HPDE6-E6E7 (cell line): ENCODE data around the gene ULK4.
"Not testable (repeated sequence)": the region's sequence is repeated elsewhere in the genome, so short reads cannot be mapped to it uniquely, and the experiment has no call there.

Experiments used
- DNase-seq: peaks from one replicate; pipeline ENCODE4 v3.0.0; 2011; ENCODE audit warnings: missing footprints; ENCODE audit errors: extremely low spot score

The ULK4 gene

DNA sequence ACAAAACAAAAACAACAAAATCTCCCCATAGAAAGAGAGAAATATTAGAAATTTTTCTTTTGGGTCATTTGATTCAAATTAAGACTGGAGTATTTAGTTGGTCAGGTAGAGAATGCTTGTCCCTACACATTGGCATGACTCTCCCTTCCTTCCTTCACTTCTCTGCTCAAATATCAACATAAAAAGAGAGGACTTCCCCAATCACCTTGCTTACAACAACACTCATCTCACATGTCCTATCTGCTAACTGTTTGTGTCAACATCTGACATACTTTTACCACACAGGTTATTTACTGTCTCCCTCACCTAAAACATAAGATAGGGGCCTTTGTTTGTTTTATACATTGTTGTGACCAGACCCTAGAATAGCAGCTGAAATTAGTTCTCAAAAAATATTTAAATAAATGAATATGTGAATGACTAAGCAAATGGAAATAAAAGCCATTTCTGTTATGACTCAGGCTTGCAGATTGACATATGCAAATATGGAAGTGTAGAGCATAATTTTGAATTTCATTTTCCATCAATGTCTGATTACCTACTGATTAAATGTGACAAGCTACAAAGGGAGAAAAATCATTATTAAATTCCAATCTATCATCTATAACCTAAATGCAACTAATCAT is 457.8 kb downstream of the ULK4 start:
- DNase-seq = no peak

DNA sequence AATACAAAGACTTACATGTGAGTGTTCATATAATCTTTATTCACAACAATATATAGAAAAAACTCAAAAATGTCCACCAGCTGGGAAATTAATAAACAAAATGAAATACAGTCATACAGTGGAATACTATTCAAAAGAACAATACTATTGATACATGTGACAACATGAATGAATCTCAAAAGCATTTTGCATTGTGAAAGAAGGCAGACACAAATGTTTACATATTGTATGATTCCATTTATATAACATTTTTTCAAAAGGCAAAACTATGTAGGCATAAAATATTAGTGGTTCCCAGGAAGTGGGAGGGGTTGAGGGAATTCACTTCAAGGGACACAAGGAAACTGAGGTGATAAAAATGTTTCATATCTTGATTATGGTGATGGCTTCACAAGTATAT is 459.4 kb downstream of the ULK4 start:
- DNase-seq = no peak

DNA sequence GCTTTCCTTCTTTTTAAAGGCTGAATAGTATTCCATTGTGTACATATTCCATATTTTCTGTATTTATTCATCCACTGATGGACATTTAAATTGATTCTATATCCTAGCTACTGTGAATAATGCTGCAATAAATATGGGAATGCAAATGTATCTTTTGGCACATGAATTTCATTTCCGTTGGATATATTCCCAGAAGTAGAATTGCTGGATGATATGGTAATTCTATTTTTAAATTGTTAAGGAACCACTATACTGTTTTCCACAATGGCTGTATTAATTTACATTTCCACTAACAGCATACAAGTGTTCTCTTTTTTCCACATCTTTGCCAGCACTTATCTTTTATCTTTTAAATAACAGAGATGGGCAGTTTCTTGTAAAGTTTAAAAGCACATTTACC is 459.9 kb downstream of the ULK4 start:
- no peak for DNase-seq

DNA sequence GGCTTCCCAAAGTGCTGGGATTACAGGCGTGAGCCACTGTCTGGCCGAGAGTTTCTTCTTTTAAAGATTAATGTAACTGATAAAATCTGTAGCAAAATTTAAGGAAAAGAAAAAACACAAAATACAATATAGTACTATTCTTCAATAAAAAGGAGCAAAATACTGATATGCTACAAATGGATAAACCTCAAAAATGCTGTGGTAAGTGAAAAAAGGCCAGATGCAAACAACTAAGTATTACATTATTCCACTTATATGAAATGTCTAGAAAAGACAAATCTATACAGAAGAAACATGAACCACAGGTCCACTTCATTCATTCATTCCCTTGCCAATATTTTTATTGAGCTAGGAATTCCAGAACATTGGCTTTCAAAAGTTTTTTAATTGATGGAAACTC is 463.1 kb downstream of the ULK4 start:
- no peak for DNase-seq

DNA sequence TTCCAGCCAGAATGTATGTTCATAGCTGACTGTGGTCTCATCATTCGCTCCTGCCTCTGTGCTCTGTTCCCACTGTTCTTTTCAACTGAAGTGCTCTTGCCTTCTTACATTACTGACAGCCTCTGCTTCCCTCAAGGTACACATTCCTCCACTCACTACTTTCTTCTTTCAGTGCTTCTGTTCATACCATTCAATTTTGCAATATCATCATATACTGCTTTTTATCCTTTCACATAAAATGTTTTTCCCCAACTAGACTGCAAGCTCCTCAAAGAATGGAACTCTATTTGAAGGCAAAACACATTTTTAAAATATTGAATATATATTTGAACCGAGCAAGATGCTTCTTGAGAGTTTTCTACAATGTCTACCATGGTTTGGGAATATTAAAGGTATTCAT is 471.5 kb downstream of the ULK4 start:
- no peak for DNase-seq

DNA sequence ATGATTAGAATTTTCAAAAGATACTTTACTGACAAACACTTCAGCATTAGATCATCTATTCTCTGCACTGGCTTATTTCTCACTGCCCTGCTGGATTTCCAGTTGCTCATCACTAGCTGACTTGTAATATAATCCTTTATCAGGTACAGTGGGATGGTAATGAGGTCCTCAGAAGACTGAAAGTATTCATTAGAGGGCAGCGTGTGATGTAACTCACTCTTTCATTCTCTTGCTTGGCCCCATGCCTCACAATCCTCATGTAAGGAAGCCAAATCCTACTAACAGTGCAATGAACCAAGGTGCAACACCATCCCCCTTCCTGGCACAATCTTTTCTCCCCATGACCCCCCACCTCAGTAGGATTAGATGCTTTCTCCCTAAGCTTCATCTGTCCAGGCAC is 472.7 kb downstream of the ULK4 start:
- DNase-seq = no peak

DNA sequence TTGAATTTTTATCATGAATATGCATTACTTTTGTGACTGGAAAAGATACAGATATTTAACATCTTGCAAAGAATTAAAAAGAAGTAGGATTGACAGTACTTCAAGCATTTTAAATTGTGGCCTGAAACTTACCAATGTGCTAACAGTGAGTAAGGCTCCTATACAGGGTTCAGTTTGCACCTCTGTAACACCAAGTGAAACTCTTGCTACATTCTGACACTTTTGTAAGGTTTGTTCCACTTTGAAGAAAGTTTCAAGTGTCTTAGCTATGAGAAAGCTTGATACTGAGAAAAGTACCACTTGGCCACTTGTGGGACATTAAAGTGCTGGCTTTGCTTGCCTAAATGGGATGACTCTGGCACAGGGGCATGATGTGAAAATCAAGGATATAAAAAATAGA is 473.4 kb downstream of the ULK4 start:
- no peak for DNase-seq

DNA sequence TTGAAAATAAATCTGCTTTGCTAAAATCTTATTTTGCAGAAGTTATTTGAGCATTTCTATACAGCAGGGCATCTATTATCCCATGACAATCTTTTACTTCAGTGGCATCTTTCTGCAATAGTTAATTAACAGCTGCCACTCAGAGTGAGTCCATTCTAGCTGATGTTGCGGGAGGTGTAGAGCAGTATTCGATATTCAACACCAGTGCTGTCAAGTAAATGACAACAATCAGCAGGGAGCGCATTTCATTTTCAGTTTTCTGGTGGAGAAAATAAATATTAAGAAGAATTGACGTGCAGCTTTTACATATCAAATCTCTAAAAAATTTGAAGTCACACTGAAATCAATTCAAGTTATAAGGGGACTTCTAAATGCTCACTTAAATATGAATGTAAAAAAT is 476.4 kb downstream of the ULK4 start:
- DNase-seq = no peak

DNA sequence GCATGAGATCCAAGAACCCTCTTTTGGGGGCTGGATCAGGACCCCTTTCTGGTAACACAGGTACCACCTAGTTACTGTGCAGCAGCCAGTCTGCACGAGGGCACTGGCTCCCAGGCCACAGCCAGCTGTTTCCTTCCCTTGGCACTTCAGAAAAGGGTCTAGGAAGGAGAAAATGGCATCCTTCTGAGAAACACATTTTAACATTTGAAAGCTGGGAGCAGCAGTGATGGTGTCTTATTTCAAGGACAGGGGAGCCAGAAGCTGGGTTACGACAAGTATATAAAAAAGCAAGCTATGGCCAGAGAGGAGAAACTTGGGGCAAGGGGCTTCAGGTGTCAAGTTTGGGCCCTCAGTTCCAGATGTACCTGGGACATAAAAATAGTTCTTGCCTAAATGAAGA is 479.8 kb downstream of the ULK4 start:
- DNase-seq = no peak

DNA sequence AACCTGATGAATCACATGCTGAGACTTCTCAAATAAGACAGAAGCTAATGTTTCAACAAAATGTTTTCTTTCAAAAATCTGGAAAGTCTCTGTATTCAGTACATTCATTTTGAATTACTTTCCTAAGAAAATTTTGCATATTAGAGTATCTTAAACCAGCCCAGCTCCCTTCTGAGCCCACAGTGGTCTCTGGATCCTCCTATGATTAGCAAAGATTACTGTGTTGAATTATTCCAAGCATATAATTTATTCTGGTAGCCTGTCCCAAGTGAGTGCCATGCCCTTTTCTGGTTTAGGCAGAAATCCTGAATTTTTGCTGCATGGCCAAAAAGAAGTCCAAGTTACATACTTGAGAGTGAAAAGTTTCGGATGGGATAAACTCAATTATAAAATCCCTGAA is 483.6 kb downstream of the ULK4 start:
- DNase-seq = no peak

DNA sequence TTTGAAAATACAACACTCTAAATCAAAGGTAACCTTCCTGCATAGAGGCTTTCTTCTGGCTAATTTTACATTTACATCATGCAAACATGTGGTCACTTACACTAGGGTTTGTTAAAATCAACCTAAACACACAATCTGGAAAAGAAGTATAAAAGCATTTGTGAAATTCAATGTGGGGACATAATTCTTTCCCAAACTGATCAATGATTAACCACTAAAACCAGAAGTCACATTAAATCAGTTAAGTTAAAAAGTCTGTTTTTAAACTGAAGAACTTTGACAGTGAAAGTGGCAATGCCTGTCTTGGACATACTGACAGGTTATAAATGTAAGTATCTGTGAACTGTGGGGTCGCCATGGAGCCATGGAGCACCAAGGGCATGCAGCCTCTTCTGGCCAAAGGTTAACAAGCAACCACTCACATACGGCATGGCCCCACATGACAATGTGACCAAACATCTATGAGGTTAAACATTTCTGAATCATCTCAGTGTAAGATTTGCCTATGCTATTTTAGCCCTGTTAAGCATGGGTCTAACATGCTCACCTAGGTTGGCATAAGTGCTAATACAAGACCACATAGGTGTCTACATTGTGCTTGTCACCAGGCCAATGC is 484.4 kb downstream of the ULK4 start:
- no peak for DNase-seq

DNA sequence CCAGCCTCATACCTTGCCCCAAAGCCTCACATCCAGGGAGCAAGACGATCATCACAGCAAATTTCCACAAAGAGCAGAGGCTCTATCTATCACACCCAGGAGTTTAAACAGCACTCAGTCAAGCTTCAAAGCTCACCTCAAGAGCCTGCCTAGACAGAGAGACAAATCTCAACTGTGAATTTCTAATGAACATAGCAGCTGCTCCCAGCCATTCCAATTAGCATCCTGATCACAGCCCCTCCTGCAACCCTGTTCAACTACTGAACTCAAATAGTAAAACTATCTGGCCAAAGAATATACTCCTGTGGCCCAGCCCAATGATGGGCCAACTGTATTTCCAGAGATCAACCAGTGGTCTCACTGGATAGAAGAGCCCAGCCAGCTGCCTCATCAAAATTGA is 492.8 kb downstream of the ULK4 start:
- DNase-seq = no peak

DNA sequence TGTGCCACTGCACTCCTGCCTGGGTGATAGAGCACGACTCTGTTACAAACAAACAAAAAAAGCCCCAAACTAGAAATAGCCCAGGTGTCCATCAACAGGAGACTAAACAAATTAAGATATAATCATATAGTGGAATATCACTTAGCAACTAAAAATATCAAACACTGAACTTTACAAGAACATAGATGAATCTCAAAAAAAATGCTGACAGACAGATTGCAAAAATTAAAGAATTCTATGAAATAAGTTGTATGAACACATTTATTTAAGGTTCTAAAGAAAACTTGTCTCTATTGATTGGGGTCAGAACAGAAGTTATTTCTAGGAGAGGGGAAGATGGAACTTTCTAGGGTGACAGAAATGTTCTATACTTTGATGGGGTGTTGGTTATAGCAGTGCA is 494.4 kb downstream of the ULK4 start:
- no peak for DNase-seq

DNA sequence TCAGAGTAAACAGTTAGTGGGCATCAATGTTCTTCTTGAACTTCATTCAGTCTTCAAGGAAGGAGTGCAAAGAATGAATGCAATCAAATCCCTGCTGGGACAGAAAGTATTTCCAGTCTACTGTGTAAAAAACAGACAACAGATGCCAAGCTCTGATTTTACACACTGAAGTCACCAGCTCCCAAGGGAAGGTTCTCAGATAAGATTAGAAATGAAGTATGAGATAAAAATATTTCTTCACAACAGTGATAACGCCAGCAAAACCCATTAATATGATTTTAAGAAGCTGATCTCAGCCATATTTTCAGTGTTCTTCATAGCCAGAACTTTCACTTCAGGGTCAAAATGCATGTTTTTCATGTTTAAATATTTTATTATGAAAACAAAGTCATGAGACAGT is 497.0 kb downstream of the ULK4 start:
- no peak for DNase-seq

DNA sequence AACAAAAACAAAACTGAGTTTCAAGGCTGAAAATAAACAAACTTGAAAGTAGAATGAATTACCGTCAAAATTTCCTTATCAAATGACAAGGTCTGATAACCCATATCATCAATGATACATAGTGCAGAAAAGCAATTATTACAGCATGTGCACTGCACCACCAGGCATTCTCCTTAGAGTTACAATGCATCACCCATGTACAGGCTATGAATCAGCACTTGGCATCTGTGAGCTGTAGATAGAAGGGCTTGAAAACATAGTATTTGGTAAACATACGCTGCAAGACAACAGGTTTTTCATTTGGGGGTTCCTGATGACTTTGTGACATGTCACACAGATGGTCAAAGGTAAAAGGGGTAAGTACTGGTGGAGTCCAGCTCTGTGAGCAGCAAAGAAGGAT is 497.5 kb downstream of the ULK4 start:
- DNase-seq = no peak

DNA sequence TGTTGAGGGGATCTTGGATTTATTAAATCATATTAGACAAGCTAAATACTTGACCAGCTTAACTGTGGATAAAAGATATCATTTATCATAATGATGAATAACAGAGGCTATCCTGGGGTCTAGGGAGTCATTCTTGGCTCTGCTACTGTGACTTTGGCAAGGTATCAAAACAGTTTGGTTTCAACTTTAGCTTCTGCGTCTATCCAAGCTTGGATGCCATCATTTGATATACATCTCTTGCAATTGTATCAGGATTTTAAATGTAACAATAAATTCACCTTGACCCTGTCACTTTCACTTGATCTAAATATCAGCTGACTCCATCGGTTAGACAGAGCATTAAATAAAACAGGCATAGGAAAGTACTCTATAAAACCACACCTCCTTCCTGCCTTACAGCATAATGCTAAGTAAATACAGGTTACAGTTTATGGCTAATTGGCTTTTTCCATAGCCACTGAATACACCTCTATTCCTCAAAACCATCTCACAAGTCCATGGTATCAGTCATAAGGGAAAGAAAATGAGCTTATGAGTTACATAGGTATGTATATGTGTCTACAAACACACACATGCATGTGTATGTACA is 499.7 kb downstream of the ULK4 start:
- no peak for DNase-seq

DNA sequence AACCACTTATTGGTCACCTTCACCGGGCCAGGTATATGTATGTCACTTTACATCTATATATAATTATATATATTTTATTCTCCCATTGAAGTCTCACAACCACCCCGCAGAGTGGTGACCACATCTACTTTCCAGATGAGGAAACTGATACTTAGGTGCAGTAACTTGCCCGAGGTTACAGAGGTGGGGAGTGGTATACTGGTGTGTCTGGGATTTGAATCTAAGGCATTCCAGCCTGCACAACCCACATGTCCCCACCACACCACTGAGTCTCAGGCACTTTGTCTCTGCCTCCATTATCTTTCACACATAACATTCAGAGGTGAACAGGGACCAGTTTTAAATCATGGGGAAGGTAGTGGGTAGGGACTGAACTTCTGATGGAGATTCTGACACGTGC is 501.2 kb downstream of the ULK4 start:
- DNase-seq = no peak

DNA sequence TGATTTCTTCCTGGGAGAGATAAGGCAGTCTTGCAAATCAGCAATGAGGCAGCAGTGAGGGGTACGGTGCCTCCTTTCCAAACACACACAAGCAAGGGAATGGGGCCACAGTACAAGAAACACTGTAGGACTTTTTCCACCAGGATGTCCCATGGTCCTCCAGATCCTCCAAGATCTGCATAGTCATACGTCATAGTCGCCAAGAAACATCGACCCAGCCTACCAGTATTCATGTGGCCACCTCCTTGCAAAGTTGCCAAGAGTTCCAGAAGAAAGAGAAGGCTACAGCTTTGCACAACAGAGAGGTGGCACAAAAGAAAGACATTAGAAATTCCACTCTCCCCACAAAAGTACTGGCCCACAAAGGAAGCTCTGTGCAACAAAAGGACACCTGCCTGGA is 504.7 kb downstream of the ULK4 start:
- DNase-seq = no peak

DNA sequence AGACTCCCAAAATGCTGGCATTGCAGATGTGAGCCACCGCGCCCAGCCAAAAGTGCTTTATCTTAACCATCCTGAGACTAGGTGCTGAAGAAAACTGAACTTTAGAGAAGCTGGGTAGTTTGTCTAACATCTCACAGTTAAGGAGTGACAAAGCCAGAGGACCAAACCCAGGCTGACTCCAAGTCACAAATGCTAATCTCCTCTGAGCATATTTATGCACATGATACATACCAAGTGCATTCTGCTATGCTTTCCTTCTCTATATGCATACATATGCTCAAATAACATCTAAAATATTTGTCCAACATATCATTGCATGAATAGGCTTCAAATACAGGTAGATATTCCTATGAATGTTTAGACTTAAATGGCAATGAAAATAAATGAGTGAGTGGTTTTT is 505.7 kb downstream of the ULK4 start:
- DNase-seq = no peak

DNA sequence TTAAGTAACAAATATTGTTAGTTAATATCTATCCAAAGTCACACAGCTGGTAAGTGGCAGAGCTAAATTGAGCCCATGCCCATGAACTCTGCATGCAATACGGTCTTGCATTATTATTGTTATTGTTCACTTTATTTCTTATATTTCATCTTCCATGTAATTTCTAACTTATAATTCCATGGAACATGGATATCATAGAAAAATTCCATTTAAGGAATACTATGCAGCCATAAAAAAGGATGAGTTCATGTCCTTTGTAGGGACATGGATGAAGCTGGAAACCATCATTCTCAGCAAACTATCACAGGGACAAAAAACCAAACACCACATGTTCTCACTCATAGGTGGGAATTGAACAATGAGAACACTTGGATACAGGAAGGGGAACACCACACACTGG is 508.3 kb downstream of the ULK4 start:
- DNase-seq = not testable (repeated sequence)

DNA sequence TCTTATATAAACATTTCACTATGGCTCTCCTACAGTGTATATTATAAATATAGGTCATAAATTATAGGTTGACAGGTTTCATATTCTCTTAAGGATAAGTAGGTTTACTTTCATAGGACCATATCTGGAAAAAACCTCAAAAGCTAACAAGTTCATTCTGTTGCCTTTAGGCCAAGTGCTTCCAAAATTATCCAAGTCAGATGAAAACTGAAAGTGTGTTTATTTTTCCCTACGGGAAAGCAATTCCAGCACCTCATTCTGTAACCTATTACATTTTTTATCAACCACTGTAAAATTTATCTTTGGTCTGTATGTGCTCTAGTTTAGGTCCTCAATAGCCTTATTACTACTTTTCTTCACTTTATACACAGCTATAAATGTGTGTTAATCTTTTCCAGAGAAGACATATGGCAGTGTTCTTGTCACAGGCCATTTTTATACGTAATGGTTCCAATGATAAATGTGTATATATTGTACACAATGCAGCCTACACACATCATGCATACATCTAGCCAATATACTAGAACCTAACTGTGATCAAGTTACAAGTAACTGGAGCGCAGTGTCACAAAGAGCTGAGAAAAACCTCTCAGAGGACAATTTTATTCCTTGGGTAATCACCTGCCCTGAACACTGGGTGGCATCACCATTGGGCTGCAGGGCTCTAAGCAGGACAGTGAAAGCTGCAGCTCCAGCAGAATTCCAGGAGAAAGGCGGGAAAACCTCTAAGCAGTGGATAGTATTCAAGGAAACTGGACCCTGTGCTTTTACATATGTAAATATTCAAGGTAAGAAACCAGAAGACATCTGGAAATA is 511.3 kb downstream of the ULK4 start:
- DNase-seq = peak; percentile 0

DNA sequence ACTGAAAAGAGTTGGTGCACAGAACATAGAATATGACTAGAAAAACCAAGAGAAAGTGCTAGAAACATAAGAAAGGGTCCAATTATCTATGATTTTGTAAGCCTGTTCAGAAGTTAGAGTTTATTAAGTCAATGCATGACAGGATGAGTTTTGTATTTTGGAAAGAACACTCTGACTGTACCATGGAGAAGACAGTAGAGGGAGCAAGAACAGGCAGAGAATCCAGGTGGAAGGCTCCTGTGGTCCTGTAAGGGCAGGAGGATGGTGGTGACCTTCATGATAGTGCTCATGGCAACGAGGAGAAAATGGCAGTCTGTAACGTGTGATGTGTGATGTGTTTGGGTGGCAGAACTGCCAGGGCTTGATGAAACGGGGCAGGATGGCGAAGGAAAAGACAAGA is 513.5 kb downstream of the ULK4 start:
- DNase-seq = no peak

DNA sequence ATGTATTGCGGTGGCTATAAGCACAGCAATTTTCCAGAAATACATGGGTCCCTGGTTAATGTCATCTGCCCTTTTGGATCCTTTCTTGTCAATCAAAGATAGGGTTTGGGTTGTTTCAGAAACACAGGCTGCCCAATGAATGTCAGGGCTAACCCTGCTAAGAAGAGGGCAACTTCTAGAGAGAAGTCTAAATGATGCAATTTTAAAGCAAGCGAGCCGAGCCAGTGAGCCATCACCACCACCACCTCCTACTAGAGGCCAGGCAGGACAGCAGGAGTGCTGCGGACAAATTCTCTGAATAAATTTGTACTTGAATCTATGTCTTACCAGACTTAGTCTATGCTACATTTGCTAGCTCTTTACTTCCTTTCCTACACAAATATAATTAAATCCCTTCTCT is 514.2 kb downstream of the ULK4 start:
- no peak for DNase-seq
